ENCODE data around the gene ADAMTSL1.

Gene ADAMTSL1

DNA sequence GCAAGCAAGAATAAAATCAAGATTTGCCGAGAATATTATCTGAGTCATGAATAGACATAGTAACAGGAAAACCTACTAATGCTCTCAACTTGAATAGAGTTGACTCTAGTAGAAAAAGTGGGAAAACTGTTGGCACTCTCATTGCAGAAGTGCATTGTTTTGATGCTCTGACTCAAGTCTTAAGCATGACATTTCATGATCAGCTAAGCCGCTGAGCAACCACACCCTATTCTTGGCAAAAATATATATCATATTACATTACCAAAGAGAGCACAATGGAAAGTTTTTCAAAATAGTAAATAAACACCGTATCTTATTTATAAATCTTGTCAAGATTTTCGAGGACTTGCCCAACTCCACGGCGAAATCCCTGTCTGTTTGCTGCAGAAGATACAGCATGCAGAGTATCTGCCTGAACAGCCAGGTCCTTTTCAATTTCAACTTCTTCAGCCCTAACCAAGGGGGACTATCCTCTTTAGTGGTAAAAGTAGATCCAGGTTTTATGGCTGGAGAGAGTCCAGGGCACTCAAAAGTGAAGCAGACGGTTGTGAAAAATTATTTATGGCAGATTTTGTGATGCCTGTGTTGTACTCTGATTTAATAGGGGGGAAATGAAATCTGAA, 13.9 kb upstream of the ADAMTSL1 start:
- in situ Hi-C loops (cut with HindIII; ENCODE audit: low sequenced_read_pairs), result no loop called here

DNA sequence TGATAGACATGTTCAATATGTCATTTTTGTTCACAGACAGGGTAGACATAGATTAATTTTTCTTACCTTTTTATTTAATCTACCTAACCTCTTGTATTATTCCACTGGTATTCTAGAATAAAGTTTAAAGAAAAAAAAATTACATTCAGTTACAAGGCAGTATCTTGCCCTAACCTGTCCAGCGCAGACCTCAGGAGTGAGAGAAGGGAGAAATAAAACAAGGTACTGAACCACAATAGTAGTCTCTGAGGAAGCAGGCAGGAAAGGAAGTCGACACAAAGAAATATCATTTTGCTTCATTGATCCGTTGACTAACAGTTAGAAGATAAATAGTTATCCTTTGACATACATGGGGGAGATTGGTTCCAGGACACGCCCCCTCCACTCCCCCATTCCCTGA, 12.5 kb upstream of the ADAMTSL1 start:
- in situ Hi-C loops (cut with HindIII; ENCODE audit: low sequenced_read_pairs), result no loop called here

DNA sequence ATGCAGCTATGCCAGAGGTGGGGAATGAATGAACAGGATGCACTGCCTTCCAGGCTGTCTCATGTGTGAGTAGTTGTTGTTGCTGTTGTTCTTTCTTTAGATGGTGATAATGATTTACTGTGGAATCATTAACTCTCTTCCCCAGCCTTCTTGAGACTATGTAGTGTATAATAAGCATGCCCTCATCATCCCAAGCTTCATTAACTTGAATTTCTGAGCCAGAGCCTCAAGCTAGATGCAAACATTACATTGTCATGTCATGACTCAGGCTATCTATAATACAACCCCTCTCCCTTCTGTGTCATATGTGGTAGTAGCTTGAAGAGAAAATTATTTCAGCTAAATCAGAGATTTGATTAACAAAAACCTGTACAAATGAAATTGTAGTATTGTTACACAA, 10.0 kb upstream of the ADAMTSL1 start:
- in situ Hi-C loops (cut with HindIII; ENCODE audit: low sequenced_read_pairs), result no loop called here

DNA sequence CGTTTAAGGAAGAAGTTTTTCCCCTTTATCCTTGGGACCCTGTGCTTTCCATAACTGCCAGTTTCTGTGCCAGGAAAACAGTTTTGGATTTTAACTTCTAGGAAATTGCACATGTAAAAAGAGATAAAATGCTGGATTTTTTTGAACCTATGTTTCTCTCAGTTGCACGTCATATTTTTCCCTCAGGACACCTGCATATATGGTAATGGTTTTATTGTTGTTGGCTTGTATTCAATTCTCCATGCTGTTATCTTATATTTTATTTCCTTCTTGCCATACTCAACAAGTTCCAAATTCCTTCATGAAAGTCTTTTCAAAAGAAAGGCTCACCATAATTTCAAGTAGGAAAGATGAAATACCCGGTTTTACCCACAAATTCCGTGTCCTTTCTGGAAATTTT, 7.9 kb upstream of the ADAMTSL1 start:
- in situ Hi-C loops (cut with HindIII; ENCODE audit: low sequenced_read_pairs), result no loop called here

DNA sequence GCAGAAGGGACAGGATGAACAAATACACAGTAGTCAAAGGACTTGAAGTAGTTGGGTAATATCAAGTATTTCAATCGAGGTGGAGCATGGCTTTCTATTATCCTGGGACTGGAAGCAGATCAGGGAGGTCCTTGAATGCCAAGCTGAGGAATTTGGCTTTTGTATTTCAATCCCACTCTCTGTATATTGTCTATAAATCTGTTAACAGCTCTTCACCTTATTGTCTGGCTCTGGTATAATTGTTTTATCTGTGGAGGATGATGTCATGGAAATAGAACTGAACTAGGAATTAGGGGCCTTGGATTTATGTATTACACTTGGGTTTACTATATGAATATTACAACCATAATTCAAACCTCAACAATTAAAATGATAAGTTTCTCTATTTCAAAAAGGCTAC, 6.3 kb upstream of the ADAMTSL1 start:
- in situ Hi-C loops (cut with HindIII; ENCODE audit: low sequenced_read_pairs), result no loop called here

DNA sequence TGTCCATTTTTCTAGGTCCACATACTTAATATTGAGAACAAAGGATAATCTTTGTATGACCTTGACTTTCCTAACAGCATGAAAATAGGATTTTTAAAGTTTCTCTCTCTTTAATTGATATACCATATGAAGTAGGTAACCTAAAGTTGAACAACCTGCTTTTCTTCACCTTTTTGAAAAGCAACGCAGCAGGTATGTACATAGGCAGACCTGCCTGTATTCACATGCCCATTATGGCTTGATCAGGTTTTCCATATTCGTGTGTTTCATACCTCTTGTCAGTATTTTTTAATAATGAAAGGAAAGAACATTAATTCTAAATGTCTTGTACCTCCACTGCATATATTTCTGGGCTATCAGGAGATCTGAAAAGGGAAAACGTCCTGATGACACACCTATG, 1.5 kb upstream of the ADAMTSL1 start:
- in situ Hi-C loops (cut with HindIII; ENCODE audit: low sequenced_read_pairs), result no loop called here

DNA sequence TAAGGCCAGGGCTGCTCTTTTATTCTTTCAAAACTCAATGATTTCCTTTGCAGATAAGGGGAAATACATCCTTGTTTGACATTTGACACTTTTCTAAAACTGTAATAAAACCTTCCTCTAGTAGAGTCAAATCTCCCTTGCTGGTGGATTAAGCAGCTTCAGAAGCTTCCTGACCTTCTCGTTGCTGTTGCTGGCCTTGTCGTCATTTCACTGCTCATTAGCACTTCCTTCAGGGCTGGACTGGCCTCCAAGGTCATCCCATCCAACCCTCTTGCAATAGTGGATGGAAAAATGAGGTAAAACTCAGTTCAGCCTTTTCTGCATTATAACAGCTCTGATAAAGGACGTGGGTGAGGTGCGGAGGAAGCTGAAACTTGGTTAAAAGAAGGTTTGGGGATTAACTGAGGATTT, 1.1 kb upstream of the ADAMTSL1 start:
- in situ Hi-C loops (cut with HindIII; ENCODE audit: low sequenced_read_pairs), result no loop called here

DNA sequence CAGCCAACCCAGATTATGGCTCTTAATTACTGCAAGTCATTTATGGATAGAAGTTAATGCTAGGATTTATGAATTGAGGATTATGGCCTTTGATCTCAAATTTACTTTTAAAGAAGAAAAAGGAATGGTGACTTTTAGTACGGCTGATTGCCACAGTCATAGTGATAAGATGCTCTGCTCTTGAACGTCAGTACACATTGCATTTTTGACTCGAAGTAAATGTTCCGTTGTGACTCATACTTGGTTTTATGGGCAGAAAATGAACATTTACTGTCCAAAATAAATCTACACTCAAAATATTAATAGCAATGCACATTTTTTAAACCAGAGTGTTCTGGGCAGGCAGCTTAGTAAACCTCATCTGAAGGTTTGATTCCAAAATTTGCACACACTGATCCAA, 830 bp downstream of the ADAMTSL1 start:
- in situ Hi-C loops (cut with HindIII; ENCODE audit: low sequenced_read_pairs), result no loop called here

DNA sequence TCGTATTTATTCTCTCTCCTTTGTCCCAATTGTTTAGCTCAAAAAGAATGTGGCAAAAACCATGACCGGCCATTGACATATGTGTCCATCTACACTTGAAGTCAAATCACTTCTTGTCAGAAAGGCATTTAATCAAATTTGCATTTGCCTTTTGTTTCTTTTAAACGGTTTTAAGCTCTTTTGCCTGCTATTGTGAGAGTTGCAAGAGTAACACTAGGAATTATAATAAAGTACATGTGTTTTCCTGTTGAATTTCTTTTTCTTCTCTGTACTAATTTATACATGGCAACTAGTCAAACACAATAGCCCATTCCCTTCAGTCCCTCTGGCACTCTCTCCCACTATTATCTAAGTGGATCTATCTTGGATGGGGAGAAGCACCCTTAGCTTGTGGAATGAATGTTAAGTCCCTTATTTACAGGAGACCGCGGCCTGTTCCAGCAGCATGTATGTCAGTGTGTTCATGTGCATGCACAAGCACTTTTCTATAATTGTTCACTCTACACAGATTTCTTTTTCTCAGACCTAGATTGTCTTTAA, 3.2 kb downstream of the ADAMTSL1 start:
- in situ Hi-C loops (cut with HindIII; ENCODE audit: low sequenced_read_pairs), result no loop called here

DNA sequence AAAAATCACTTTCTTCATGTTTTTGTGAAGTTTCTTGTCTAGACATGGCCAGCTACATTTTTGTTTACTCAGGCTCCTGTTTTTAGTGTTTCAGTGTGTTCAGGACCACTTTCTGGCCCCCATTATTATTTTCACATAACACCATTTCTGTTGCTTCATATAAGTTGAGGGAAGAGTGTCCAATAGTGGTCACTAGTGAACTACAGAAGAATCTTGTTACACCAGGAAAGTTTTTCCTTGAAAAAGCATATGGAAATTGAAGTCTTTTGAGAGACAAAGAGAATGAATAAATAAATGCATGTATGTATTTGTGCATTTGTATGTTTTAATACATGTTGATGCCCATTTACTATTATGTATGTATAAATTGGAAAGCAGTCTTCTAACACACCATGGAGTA, 3.8 kb downstream of the ADAMTSL1 start:
- in situ Hi-C loops (cut with HindIII; ENCODE audit: low sequenced_read_pairs), result no loop called here

DNA sequence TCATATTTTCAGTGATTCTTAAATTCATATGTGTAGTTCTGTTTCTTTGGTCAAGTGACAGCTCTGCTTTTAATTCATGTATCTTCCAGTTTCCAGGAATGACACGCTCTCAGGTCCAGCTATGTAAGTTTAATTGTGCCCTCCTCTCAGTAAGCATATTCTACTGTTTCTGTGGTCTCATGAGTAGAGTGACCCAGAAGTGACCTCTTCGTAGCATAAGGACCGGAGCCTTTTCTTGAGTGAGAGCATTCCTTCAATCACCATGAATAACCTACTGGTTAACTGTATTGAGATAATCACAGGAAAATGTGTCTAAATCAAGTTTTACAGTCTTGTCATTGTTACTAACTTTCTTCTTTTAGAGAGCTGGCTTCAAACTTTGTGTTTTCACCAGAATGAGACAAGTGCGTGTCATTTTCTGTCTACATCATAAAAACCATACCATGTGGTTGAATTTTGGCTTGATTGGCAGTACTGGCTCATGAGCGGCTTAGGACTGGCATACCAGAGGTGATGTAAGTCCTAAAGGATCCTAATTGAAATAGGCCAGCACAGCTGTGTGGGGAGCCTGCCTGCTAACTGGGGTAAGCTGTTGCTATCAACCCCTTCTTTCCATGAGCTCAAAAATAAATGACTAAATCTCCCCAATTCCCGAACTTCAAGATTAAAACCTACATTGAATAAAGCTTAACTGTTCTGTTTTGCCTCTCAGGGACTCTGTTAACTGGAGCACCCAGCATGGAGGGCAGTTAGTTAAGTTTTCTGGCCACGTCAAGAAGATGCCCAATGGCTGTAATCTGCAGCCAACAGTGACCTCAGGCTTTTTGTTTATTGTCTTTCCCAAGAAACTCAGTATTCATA, 4.8 kb downstream of the ADAMTSL1 start:
- in situ Hi-C loops (cut with HindIII; ENCODE audit: low sequenced_read_pairs), result no loop called here

DNA sequence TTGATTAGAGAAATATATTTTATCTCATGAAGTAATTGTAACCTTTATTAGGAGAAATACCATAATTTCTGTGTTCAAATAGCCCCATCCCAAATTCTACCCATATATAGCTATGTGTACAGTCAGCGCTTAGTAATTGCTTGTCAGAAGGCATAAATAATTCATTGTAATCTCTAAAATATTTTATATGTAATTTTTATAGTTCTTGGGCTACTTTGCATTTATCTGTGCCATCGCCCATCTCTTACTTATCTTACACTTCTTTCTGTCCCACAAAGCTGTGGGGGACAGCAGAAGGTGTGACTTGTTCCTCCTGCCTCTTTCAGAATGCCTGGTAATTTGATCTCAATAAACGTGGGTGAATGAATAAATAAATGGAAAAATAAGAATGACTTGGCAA, 5.5 kb downstream of the ADAMTSL1 start:
- in situ Hi-C loops (cut with HindIII; ENCODE audit: low sequenced_read_pairs), result no loop called here

DNA sequence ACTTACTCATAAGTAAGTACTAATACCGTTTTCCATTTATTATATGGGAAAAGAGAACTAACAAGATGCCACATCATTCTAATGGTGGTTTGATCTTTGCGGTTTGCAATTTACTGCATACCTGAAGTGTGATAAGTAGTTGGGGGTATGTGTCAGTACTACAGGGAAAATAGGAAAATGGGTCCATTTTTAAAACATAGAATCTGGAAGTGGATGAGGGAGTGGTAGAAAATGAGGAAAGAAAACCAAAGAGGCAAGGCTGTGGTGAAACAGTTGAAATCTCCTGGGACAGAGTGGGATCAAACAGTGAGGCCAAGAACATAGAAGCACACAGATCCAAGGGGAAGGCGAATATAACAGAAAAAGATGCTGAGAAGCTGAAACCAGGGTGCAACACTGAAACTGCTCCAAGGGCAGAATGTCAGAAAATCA, 6.7 kb downstream of the ADAMTSL1 start:
- in situ Hi-C loops (cut with HindIII; ENCODE audit: low sequenced_read_pairs), result no loop called here

DNA sequence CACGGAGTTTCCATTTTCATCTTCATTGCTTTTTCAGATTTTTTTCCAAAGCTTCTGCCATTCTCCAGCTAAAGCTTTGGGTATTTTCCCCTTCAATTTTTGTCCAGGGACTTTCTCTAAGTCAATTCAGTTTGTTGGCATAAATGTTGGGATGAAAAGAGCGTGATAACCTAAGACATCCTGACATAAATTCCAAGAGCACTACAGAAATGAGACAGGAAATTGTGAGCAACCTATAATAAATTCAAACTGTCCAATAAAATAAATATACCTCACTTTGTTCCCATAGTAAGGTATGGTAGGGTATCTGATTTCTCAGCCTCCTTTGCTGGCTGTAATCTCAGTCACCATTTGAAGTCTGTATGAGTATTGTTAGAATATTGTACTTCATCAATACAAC, 8.4 kb downstream of the ADAMTSL1 start:
- in situ Hi-C loops (cut with HindIII; ENCODE audit: low sequenced_read_pairs), result no loop called here

DNA sequence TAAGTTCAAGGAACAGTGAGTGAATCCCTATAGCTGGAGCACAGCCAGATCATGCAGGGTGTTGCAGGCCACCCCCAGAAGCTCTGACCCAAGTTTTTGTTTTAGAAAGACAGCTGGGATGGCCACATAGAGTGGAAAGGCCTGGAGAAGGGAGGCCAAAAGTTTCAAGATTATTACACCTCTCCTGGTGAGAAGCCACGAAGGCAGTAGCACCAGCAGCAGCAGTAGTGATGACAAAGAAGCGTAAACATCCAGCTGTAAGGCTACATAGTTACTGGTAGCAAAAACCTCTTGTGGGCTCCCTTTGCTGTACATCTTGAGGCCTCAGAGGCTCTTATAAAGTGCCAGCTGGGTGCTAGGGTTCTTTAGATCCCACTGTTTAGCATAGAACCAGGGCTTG, 11.8 kb downstream of the ADAMTSL1 start:
- in situ Hi-C loops (cut with HindIII; ENCODE audit: low sequenced_read_pairs), result no loop called here

DNA sequence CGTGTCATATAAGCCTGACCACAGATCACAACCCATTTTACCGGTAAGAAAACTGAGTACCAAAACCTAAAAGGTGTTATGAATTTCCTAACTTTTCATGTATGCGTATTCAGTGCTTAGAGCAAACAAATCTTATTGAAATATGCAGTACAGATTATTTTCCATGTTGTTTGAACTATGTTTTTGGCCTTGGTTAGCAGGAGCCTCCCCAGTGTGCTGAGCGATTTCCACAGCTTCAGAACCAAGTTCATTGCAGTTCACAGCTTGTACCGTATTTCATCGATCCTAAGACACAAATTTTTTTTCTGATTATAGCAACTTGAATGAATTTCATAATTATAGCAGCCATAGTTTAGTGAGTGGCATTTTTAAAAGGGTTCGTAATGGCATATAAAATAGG, 13.7 kb downstream of the ADAMTSL1 start:
- in situ Hi-C loops (cut with HindIII; ENCODE audit: low sequenced_read_pairs), result no loop called here

DNA sequence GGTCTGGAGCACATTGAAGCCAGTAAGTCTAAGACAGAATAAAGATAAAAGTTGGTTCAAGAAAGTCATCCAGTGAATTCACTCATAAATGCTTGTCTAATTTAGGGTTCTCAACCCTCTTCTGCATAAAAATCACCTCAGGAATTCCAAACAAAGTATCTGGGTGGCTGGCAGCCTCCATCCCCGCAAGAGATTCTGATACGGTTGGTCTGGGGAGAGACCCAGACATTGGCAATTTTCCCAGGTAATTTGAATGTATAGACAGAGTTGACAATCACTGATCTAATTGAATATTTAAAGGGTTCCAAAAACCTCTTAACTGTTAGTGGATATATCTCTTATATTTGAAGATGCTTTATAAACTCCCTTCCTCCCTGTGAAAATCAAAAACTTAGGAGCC, 14.9 kb downstream of the ADAMTSL1 start:
- in situ Hi-C loops (cut with HindIII; ENCODE audit: low sequenced_read_pairs), result no loop called here

DNA sequence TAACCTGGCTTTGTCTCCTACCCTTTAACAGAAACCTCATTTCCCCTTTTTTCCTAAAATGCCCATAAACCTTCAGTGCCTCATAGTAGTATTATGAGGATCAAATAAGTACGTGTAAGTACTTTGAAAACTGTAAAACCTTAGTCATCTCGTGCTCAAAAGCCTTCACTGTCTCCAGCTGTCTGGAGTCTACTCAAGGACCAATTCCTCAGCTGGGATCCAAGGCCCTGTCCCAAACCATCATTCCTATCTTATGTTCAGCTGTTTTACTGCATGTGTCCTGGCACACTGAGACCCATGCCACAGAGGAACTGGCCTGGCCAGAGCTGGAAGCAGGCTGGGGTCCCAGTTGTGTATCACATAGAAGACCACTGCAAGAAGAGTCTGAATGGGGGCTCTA, 15.9 kb downstream of the ADAMTSL1 start:
- in situ Hi-C loops (cut with HindIII; ENCODE audit: low sequenced_read_pairs), result no loop called here

DNA sequence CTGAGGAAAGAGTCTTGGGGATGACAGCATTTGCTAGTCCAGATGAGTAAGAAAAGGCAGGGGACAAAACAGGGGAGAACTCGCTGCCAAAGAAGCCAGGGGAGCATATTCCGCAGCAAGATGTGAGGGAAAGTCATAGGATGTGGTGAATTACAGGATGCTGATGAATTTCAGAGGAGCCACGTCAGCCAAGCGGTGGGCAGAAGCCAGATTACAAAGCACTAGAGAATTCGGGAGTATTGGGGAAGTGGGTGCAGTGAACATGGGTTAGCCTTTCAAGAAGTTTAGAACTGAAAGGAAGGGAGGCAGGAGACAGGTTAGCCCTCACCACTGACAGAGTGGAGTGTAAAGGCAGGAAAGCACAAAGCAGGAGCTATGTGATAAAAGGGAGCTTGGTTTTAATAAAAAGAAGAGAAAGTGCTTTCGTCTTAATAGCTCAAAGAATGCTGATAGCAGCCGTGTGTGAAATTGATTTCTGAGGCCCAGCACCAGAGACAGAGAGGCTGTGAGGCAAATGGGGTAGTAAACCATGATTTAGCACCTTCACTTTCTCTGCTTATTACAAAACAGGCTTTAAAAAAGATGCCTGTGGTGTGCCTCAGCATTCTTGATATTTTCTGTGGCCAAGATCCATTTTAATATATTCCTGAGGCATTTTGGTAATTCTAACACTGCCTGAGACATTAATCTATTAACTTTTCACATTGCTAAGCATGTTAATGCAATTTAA, 16.9 kb downstream of the ADAMTSL1 start:
- in situ Hi-C loops (cut with HindIII; ENCODE audit: low sequenced_read_pairs), result no loop called here

DNA sequence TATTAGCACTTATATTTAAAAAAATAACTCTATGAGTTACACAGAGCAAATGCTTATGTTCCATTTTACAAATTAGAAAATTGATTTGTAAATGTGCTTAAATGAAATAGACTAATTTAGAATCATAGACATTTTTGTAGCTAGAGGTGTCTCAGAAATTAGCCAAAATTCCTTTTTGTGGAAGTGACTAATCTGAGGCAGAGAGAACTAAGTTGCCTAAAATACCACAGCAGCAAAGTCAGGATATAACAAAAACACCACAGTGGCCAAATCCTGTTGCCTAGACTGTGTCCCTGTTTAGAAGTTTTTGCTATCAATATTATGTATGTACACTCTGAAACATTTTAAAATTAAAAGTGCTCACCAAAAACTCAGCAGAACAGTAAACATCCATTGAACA, 18.7 kb downstream of the ADAMTSL1 start:
- in situ Hi-C loops (cut with HindIII; ENCODE audit: low sequenced_read_pairs), result no loop called here

DNA sequence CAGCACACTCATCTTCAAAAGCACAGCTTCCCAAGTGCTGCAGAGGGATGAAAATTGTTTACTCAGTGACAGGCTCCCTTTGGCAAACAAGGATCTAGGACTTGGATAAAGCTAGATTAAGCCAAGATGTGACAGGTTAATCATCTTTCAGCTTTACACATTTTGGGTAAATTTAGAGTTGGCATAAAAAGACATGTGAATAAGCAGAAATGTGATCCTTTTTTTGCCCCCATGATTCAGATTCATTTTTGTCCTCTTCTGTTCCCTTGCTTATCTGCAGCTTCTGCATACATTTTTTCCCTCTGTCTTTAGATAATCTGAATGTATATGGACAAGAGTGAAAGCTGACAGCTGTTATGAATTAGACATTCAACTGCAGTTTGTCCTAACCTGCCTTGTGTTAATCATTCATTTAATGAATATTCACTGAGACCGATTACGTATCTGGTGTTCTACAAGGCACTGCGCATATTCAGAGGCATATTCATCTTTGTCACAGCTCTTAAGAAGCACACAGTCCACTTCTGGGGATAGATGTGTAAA, 19.6 kb downstream of the ADAMTSL1 start:
- in situ Hi-C loops (cut with HindIII; ENCODE audit: low sequenced_read_pairs), result no loop called here
